ENCODE results near the gene PNPLA5.
"Not testable (repeated sequence)": the region's sequence is repeated elsewhere in the genome, so short reads cannot be mapped to it uniquely, and the experiment has no call there.

PNPLA5 gene

DNA sequence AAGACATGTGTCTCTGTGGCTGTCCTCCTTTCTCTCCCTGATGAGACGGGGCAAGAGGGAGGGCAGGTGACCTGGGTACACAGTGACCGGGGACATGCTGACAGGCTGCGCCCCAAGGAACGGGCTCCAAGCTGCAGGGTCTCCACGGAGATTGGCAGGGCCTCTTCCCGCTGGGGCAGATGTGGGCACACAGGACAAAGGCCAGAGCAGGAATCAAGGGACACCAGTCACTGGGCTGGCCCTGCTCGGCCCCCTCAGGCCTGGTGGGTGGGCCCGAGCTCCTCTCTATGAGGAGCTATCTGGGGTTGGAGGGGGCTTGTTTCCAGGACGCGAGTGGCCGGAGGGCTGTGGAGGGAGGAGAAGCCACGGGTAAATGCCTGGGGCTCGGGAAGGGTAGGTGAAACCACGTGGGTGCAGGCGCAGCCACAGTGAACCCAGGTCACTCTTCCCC is 11.2 kb downstream of the PNPLA5 start:
- no peak for DNase-seq

DNA sequence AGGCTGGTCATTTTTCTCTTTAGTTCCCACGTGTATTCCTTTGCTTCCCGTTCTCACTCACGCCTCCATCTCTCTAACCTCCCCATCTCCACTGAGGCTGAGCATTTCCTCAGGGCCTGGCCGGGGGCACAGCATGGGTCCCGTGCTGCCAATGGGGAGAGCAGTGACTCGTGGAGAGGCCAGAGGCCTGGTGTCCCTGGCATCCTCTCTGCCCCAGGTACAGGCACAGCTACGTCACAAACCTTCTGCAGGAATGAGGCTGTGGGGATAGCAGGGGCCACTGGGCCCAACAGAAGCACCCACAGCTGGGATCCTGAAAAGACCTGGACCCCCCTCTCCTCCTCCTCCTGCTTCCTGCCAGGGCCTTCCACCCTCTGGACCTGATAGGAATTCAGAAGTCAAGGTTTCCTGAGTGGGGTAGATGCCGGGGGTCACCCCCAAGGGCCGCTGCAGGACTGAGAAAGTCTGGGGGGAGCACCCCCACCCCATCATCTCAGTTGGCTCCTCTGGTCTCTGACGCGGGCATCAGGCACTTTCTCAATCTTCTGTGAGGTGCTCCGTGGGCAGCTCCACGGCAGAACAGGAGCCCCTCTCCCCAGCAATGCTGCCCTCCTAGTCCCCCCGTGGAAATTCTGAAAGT is 11.8 kb downstream of the PNPLA5 start:
- DNase-seq = no peak

DNA sequence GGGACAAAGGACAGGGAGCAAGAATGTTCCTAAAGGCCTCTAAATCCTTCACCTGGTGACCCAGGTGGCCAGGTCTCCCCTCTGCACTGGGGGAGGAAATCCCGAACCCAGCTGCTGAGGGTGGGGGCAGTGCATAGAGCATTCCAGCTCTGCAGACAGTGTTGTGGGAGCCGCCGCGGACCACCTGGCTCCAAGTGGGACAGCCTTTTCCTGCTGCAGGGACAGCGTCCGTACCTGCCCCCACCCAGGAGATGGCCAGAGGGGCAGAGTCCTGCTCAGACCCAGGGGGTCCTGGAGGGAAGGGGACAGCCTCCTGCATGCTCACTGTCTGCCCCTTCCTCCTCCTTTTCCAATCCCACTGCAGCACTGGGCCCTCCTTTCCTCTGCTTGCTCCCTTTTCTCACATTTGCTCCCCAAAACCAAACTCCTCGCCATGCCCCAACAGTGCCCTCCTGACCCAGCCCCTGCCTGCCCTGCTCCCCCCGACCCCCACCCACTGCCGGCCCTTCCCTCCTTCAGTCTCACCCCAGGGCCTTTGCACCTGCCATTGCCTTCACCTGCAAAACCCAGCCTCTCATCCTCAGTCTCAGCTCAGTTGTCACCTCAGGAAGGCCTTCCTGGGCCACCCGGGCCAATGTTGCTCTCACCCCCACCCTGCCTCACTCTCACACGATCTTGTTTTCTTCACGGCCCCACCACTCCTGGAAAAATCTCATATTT is 12.8 kb downstream of the PNPLA5 start:
- no peak for DNase-seq

DNA sequence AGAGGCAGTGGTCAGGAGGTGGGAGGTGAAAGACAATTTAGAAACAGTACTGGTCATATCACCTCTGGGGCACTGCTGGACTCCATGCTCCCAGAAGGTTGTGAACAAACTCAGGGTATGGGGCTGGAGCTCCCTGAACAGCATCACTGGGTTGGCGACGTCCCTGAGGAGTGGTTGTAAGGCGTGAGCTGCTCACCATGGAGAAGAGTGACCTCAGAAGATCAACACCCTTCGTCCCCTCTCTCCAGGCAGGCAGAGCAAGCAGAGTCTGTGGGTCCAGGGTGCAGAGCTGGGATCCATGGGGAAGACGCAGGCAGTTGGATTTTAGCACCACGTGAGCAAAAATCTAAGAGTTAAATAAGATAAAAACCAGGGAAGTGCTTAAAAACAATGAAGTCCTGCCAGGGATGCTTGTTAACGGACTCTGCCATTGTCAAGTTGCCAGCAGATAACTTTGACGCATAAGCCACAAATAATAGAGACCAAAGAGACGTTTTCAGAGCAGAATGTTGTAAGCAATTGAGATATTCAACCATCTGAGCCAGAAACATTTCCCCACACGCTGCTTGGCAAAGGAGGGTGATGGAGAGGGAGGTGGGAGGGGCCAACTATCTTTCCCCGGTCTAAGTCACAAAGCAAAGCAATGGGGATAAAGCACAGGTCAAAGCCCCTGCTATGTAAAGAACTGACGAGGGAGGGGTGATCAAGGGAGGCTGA is 13.6 kb downstream of the PNPLA5 start:
- DNase-seq = no peak

DNA sequence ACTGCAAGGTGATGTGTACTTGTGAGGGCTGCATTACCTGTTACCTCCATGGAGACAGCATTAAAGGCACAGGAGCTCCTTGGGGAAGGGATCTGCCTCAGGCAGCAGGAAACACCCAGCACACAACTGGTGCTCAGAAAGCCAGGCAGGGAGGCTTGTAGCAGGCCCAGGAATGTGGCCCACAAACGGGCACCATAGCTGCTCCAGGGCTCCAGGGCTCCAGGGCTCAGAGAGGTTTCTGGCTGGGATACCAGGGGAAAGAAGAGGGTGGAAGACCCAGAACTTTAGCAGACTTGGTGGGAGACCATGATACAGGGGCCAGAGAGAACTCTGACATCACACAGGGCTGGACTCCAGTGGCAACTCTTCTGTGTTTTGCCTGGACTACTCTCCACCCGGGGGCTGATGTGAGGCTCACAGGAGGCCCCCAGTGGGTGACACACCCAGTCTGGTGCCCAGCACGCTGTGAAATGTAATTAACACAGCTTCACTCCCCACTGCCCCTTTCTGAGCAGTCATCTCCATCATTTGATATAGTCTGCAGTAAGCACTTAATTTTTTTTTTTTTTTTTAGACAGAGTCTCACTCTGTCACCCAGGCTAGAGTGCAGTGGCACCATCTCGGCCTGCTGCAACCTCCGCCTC is 14.8 kb downstream of the PNPLA5 start:
- DNase-seq = no peak

DNA sequence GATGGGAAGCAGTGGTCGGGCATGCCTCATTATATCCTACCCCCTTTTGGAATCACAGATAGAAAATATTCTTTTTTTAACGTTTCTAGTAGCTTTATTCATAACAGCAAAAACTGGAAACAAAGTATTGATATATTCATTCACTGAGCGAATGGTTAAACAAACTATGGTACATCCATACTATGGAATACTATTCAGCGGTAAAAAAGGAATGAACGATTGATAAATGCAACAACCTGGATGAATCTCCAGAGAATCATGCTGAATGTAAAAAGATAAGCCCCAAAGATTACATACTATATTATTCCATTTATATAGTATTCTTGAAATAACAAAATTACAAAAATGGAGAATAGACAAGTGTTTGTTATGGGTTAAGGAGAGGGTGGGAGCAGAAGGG is 22.0 kb downstream of the PNPLA5 start:
- DNase-seq = no peak

DNA sequence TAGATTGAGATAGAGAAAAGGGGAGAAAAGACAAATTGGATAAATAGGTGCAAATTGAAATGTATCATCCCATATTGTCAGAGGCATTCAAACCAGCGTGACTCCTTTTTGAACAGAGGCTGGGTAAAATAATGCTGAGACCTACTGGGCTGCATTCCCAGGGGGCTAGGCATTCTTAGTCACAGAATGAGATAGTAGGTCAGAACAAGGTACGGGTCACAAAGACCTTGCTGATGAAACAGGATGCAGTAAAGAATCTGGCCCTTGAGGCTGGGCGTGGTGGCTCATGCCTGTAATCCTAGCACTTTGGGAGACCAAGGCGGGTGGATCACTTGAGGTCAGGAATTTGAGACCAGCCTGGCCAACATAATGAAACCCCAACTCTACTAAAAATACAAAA is 22.8 kb downstream of the PNPLA5 start:
- not testable (repeated sequence) for DNase-seq

DNA sequence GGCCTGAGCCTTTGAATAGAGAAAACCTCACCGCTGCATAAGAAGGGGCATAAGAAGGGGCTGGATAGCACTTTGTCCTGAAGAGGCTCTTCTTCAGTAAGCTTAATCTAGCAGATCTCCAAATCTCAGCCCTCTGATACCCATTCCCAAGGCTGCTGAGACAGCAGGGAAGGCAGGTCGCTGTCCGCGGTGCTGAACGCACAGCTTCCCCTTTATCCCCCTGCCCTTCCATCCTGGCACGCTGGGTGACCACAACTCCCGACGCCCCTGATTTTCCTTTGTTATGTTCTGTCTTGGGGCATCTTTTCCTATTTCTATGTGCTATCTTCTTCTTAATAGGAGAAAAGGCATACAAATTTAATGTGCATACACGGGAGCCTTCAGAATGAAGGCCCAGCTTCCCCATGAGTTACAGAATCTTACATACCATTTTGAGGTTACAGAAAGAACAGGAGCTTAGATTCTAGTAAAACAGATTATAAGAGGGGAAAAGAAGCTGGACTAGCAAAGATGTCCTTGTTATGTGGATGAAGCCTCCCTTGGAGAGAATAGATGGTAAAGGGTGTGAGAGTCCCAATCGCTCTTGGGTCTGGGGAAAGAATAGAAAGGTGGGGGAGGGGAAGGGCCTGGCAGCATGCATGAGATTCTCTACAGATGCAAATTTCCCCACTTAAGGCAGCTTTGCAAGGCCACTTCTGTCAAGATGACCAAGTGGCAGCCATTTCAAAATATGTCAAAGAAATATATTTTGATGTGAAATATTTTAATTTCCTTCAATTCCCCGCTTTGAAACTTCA is 23.8 kb downstream of the PNPLA5 start:
- no peak for DNase-seq

DNA sequence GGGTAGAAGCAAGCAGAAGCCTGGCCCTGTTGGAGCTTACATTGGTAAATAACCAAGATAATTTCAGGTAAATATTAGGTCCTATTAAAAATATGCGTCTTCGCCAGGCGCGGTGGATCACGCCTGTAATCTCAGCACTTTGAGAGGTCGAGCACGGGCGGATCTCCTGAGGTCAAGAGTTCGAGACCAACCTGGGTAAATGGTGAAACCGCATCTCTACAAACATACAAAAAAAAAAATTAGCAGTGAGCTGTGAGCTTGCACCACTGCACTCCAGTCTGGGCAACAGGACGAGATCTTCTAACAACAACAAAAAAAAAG is 29.0 kb downstream of the PNPLA5 start:
- DNase-seq = no peak

DNA sequence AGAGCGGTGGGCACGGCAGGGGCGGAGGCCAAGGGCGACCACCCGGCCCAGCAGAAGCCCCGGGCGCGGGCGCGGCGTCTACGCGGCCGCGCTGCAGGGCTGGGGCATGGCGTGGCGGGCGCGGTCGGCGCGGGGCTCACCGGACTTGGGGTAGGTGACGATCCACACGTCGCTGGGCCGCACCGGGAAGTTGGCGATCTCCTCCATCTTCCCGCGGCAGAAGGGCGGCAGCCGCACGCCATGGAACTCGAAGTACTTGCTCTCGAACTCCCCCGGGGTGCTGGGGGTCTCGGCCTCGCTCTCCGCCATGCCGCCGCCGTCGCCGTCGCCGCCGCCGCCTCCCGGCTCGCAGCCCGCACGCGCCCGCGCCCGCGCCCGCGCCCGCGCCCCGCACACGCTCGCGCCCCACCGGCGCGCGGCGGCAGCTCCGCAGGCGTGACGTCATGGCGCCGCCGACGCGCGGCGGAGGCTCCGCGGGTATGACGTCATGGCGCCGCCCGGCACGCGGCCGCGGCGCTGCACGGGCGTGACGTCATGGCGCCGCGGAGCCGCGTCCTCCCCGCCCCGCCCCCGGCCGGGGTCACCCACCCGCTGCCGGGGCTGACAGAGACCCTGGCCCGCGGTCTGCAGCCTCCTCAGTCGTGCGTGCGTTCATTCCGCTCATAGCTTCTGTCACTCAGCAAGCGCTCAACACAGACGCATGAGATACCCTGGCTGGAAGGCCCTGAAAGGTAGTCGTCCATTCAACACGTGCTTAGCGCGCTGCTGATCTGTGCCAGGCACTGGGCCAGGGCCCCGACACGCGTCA is 29.5 kb downstream of the PNPLA5 start, which contains the start of gene SULT4A1:
SULT4A1 (minus strand) TSS at position 440 of the 808 bp plus-strand sequence; CDS start at position 309, 131 bp downstream.
- no peak for DNase-seq

DNA sequence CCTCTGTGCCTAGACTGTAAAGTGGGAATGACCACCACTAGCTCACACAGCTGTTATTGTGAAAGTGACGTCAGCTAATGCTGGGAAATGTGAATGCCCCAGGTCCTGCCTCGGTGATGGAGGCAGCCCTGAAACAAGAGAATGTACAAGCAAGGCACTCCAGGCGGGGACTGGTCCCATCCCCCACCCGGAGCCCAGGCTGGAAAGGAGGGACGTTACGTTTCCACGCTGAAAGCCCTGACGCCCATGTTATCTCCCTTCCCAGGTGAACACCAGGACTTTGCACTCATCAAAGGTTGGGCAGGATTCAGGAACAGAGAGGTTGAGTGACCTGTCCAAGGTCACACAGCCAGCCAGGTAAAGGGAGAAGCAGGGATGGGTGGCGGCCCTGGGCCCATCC is 30.3 kb downstream of the PNPLA5 start:
- DNase-seq = no peak

DNA sequence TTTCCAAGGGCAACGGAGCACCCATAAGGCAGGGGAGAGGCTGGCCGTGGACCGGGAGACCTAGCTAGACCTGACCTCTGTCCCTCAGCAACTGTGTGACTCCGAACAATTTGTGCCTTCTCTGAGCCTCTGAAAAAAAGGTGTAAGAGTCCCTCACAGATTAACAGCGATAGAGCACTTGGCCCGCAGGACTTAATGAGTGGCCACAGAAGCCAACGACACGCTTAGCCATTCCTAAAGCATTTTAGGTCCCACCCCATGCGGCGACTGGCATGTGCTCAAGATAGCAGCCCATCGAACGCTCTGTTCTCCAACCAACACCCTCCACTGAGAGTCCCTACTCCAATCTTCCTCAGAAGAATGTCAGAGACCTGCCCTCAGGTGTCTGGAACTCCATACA is 31.0 kb downstream of the PNPLA5 start:
- no peak for DNase-seq

DNA sequence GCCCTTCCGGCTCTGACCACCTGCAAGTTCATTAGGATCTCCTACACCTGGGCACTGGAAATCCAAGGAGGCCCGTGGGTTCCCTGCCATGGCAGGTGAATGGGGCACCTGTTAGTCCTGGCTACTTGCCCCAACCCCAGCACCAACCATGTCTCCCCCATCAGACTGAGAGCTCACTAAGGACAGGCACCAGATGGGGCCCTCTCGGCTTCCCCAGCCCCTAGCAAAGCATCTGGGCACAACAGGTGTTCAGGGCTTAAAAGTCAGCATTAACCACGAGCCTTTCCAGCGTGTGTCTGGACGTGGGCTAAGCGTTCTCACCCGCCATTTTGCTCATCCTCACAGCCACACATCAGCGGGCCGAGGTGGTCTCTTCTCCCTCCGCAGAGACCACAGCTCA is 31.7 kb downstream of the PNPLA5 start:
- no peak for DNase-seq

DNA sequence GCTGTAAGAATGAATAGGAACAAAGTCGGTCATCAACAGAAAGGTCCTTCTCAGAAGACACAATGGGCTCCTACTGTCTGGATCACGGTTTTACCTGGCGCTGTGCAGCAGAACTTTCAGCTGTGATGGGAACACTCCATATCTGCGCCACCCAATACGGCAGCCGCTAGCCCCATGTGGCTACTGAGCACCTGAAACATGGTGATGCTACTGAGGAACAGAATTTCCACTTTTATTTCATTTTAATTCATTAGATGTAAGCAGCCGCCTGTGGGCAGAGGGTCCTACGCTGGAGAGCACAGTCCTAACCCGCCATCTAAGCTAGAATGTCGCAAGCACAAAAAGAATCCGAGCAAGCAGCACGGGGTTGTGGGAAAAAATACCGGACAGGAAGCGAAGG is 32.2 kb downstream of the PNPLA5 start:
- no peak for DNase-seq

DNA sequence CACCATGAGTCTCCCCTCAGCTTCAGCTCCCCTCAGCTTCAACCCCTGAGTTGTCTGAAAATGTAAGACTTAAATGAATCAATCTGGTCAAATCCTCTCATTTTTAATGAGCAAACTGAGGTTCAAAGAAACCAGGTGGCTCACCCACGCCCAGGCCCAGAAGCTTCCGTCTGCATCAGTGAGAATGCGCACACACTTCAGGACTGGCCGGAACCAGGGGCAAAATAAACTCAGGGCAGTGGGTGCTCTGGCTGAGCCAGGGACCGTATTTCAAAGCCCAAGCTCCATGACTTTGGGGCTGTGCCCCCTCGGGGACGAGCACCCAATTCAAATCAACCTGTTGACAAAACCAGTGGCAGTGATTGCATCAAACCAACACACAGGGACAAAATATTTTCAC is 32.6 kb downstream of the PNPLA5 start:
- DNase-seq = no peak

DNA sequence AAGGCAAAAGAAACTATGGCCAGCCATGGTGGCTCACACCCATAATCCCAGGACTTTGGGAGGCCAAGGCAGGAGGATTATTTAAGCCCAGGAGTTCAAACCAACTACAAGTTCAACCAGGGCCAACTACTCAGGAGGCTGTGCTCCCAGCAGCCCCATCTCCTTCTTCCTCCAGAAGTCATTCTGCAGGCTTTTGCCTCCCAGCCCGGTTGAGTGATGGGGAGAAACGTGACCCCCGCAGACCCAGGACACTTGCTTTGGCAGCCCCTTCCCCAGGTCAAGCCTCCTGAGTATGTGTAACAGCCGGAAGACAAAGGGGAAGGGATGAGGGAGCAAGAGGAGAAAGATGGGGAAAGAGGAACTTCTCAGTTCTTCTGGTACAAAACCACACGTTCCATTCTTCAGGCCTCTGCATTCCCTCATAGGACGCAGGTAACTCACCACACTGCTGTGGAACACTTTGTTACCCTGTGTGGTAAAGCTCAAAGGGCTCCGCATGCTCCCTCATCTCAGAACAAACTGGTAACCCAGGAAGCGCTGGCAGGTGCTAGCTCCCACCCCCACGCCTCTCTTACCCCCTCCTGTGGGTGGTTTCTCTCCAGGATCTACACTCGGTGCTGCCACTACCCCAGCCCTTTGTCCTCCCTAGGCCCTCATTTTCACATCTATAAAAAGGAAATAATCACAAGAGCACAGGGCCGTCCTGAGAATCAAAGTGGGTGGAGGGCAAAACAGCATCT is 33.5 kb downstream of the PNPLA5 start:
- DNase-seq = no peak

DNA sequence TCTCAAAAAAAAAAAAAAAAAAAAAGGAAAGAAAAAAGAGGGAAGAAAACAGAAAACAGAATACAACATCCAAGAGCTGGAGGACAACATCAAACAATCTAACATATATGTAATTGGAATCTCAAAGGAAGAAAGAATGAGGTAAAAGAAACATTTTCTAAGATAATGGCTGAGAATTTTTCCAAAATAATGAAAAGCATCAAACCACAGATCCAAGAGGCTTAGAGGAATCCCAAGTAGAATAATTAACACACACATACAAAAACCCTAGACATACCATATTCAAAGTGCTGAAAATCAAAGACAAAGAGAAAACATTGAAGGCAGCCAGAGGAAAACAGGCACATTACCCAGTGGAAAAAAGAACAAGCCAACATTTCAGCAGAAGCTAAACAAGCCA is 34.4 kb downstream of the PNPLA5 start:
- DNase-seq = no peak

DNA sequence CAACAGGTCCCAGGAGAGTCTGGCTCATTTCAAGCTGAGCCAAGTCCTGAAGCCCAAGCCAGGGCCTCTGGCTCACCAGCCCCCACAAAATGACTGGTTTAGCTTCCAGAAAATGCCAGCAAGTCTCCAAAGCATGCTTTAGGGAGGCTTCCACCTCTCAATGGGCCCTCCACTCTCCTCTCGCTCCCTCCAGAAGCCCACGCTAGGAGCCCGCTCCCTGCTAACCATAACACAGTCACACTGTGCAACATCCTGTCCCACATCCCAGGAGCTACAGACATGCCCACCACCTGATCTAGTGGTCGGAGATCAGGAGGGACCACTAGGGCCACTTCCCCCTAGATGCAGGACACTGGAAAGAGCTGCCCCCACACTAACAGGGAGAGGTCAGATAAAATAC is 36.4 kb downstream of the PNPLA5 start:
- no peak for DNase-seq

DNA sequence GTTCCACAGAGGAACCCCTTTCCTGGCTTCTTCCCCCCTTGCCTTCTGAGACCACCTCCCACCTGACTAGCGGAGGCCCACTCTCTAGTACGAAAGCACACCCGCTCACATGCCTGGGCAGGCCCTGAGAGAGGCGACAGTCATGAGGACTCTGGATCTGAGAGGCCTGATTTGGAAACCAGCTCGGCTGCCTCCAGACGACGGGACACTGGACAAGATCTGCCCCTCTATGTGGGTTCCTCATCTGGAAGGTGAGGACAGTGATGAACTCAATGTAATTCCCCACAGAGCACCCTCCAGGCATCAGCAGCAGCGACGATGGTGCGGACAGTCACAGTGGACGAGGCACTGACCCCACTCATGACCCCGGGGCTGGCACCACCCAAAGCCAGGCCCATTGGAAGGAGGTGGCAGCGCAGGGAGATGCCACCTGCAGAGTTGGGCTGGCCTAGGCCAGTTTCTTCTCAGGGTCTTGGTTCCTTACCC is 37.0 kb downstream of the PNPLA5 start:
- DNase-seq = no peak

DNA sequence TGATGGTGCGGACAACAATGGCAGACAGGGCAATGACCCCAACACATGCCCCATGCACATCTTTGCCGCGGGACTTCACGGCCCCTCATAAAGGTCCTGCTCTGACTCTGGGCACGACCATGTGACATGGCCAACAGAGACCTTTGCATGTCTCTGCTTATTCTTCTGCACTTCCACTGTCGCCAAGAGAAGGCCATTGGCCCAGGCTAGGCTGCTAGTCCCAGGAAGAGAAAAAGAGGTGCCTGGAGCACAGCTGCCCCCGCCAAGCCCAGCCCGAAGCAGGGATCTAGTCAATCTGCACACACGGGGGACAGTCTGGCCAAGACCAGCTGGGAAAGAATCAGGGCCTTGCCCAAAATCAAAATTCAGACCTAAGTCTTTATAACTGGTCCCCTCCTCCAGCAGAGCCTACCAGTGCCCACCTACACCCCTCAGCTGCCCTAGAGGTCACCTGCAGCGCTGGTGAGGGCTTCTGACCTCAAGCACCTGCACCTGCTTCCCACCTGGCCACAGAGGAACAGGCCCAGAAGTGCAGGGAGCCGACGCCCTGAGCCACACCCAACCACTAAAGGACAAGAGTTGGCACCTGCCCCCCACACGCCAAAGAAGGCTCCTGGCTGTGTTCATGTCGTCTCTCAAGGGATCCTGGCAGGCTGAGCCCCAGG is 37.6 kb downstream of the PNPLA5 start:
- DNase-seq = no peak
